ELR (cell line): ENCODE results near the gene LRRK1.

Source experiments
- DNase-seq: peaks from one replicate; pipeline ENCODE4 v3.0.0-alpha.2; 2015; ENCODE audit warnings: low read depth

The LRRK1 gene, protein sequence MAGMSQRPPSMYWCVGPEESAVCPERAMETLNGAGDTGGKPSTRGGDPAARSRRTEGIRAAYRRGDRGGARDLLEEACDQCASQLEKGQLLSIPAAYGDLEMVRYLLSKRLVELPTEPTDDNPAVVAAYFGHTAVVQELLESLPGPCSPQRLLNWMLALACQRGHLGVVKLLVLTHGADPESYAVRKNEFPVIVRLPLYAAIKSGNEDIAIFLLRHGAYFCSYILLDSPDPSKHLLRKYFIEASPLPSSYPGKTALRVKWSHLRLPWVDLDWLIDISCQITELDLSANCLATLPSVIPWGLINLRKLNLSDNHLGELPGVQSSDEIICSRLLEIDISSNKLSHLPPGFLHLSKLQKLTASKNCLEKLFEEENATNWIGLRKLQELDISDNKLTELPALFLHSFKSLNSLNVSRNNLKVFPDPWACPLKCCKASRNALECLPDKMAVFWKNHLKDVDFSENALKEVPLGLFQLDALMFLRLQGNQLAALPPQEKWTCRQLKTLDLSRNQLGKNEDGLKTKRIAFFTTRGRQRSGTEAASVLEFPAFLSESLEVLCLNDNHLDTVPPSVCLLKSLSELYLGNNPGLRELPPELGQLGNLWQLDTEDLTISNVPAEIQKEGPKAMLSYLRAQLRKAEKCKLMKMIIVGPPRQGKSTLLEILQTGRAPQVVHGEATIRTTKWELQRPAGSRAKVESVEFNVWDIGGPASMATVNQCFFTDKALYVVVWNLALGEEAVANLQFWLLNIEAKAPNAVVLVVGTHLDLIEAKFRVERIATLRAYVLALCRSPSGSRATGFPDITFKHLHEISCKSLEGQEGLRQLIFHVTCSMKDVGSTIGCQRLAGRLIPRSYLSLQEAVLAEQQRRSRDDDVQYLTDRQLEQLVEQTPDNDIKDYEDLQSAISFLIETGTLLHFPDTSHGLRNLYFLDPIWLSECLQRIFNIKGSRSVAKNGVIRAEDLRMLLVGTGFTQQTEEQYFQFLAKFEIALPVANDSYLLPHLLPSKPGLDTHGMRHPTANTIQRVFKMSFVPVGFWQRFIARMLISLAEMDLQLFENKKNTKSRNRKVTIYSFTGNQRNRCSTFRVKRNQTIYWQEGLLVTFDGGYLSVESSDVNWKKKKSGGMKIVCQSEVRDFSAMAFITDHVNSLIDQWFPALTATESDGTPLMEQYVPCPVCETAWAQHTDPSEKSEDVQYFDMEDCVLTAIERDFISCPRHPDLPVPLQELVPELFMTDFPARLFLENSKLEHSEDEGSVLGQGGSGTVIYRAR (N-terminal part only)

DNA sequence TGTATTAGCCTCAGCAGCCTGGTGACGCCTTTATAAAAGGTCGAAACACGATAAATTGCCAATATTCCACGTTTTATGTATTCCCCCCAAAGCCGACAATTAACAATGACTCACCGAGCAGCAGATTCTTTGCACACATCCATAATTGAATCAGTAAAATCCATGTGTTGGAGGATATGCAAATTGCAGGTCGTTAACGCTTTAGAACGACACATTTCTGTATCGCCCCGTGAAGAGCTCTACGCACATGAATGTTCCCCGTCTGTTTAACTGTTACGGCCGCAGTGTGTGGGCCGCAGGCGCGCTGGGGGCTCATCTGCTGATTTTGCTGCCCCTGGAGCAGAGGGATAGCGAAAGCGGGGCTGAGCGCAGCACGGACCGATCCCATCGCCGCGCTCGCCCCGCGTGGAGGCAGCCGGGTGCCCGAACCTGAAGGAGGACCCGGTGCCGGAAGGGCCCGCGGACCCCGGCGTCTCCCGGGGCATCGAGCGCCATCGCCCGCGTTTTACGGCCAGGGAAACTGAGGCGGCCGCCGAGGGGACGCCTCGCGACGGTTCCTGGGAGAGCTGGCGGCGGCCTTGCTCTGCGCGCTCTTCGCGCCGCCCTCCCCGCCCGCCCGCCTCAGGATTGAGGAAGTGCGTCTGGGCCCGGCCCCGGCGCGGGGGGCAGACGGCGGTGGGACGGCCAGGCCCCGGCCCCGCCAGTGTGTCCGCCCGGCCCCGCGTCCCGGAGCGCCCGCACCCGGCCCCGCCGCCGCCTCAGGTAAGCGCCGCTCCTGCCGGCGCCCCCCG, at the start of gene LRRK1:
Gene LRRK1 (plus strand): TSS at position 668 of the 791 bp plus-strand sequence. CDS start 5,276 bp downstream, outside the sequence.
- peak; percentile 61 for DNase-seq

DNA sequence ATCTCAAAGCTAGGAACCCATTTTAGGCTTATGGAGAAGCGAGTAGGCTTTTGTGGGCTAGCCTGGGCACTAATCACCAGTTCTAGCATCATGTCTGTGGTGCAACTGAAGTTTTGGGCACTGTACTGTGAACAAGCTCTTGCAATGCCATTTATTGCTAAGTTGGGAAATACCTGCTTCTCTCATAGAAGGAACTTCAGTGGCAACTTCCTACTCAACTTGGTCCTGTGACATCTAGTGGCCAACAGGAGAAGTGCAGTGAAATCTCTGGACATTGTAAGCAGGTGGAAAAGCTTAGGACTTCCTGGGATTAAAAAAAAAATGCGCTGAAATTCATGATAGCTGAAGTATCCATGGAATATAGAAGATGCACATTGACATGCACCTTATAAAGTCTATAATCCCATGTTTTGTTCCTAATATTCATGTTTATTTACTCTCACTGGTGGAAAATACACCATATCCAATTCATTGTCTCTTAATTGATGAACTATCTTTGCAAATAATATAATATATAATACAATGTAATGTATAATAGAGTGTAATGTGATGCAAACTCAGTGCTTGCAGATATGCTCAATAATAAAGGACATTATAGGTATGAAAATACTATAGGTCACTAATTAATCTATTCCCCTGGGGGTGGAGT, 46.0 kb upstream of the LRRK1 start:
- peak; percentile 85 for DNase-seq

DNA sequence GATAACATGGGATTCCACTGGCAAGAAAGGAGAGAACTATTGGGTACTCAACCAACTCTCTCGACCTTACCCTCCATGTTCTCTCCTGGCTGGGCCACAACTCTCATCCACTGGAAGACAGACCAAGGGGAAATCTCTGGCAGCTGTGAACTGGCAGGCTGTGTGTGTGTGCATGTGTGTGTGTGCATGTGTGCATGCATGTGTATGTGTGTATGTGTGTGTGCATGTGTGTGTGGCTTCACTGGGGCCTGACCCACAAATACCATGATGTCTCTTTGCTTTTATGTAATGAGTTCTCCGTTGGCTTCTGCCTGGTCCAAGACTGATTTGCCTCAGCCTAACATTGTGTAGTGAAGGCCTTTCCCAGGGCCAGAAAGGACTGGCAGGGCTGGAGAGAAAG, 43.7 kb upstream of the LRRK1 start:
- no peak for DNase-seq

DNA sequence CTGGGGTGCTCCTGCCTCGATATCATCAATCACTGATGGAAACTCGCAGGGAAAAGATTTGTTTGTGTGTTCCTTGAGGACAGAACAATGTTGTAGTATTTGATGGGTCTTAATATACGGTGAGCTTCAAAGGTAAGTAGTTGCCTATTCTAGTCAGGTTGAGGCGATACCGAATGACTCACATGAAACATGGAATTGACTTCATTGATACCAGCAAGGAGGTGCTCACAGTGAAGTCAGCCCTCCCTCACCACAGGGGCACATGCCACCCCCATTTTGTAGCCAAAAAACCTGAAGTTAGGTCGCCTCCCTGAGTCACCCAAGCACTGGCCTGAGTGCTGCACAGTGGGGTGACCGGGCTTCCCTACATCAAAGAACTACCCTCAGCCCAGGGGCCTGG, 43.2 kb upstream of the LRRK1 start:
- DNase-seq, result no peak

DNA sequence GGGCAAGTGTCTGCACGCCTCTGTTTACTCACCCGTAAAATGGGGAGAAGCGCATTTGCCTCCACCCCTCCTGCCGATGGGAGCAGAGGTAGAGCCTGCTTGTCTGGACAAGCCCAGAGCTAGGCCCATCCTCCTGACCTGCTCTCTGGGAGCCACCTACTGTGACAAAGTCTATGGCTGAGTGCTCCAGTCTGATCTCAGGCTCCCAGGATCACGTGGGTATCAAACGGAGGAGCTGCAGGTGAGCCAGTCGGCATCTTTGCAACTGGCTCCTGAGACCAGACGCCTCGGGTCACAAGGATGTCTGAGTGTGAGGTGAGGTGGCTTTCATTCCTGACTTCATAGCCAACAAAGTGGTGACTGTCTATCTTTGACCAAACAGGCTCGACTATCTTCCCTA, 41.6 kb upstream of the LRRK1 start:
- no peak for DNase-seq

DNA sequence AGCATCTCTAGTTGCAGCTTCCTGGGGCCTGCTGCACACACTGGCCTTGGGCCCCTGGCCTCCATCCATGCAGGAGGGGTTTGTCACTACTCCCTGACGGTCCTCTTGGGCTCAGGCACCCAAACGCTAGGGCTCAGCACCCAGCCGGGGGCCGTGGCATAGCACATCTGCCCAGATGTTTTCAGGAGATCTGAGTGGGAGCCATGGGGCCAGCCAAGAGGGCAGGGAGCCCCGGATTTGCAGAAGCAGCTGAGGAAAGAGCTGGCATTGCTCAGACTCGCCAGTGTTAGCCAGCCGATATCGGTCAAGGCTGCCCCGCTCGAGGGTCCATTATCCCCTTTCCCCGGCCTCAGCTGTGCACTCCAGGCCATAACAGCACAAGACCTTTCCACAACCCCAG, 41.0 kb upstream of the LRRK1 start:
- DNase-seq, result no peak

DNA sequence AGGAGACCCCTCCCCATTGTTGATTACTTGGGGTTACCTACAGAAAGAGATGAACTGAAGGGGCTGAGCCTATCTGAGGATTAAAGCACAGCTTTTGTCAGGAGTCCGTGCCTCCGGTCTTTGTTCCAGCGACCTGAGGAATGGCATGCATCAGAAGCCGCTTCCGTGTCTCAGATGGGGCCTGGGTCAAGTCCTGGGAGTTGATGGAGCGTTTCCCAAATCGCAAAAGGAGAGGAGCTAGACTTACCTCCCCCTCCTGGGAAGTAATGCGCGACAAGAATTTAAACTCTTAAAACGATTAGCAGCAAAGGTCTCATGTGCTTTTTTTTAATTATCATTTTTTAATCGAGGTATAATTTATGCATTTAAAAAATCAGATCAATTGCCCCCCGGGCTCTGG, 40.5 kb upstream of the LRRK1 start:
- no peak for DNase-seq

DNA sequence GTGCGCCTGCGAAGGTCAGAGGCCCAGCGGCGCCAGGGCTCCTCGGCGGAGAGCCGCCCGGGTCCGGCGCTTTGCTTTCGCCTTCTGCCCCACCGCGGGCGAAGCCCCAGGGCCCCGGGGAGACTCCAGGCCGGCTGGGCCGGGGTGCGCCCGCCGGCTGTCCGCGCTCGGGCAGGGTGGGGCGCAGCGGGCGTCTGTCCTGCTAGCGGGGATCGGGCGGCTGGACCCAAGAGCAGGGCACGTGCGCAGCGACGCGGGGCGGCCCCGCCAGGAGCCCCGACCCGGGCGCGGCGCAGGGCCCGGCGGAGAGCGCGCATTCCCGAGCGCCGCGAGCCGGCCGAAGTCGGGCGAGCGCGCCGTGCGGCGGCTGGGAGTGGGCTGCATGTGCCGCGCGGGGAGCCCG, 40.1 kb upstream of the LRRK1 start:
- DNase-seq, result peak; percentile 32

DNA sequence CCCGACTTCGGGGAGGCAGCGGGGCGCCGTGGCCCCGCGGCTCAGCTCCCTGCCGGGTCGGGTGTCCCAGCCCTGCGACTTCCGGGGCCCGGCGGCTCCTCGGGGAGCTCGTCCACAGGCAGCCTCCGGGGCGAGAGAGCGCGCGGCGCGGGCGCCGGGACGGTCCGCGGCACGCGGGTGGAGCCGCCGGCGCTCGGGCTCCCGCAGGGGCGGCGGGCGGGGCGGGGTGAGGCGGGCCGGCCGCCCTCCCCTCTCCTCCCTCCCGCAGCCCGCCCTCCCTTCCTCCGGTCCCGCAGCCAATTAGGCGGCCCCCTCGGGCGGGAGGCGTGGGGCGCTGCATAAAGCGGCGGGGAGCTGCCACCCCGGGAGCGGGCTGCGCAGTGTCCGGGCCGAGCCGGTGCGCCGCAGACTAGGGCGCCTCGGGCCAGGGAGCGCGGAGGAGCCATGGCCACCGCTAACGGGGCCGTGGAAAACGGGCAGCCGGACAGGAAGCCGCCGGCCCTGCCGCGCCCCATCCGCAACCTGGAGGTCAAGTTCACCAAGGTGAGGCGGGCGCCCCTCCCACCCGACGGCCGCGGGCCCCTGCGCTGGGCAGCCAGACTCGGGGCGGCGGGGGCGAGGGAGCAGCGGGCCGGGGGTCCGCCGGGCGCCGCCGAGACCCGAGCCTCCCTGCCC, 39.6 kb upstream of the LRRK1 start, which contains the start of gene ALDH1A3:
Gene ALDH1A3 (plus strand): TSS at position 368 of the 675 bp plus-strand sequence. CDS start 77 bp downstream, at position 445.
- DNase-seq, result peak; percentile 80

DNA sequence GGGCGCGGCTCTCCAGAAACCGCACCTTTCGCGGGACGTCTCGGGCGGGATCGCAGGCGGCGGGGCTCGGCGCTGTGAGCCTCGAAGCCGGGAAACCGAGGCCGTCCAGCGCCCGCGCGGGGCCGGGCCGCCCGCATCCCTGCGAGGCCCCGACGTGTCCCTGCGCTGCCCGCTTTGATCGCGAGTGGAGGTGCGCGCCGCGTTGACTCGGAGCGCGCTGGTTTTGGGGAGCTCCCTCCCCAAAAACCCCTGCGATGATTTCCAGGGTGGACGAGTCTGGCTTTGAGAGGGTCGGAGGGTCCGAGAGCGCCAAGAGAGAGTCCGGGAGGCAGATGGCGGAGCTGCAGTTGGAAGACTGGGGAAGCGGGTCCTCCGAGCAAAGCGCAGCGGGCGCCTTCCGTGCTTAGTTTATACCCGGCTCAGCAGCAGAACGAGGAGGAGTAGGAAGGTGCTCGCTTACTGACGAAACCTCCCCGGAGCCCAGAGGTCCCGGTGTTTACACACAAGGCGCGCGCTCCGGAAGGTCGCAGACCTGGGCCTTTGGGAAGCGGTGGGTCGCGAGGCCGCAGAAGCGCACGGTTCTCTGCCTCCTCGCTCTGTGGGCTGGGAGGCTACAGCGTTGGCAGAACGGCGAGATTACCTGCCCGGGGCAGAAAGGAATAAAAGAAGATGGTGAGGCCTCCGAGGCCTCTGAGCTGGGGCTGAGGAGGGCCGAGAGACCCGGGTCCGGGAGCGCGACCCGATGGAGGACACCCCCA, 38.8 kb upstream of the LRRK1 start:
- peak; percentile 46 for DNase-seq

DNA sequence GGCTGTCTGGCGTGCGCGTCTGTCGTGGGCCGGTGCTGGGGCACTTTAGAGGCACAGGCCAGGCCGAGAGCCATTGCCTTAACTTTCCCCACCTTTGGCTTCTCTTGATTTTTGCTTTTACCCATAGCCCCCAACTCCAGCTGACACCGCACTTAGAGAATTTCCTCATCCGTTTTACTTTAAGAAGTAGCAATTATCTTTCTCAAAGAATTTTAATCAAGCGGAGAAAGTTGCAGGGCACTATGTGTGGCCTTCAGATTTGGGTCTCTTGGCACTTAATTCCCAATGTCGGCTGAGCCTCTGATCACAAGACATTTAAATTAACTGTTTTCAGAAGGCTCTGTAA, 38.3 kb upstream of the LRRK1 start:
- DNase-seq, result no peak

DNA sequence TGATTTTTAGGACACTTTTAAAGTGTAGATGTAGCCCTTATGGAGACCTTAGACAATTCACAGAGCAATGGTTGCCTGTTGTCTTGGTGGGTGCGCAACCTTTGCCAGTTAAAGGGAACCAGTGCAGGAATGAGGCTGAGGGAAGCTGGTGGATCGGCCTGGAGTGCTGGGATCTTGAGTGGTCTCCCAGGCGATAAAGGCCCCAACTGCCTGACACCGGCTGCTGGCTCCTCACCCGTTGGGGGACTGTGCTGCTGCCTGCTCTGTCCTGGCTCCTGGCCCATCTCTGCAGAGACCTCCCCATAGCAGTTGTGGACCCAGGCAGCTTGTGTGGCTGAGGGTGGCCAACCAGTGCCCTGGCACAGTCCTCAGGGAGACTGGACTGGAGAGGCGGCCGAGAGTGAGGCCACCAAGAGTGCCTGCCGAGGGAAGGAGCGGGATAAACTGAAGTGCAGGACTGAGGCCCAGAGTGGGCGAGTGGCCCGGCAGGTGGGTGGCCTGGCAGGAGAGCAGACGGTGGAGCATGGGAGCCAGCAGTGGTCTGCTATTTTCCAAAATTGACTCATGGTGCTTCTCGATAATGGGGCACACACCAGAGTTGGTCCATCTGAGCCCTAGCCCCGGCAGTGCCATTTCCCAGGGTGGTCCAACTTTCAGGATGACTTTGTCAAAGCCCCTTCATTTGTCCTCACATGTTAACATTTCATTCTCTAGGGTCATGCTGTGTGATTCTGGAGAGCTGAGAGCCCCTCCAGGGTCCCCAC, 37.4 kb upstream of the LRRK1 start:
- DNase-seq, result no peak

DNA sequence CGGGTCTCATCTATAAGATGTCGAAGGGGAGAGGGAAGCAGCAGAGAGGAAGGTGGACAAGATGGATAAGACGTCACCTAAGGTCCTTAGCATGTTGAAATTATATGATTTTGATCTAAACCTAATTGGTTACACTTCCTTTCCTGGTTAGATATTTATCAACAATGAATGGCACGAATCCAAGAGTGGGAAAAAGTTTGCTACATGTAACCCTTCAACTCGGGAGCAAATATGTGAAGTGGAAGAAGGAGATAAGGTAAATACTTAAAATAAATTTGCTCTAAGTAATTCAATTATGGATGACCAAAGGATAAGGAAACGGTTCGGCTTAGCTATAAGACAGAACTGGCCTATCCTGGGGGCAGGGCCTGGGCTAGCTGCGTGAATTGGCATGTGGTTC, 34.0 kb upstream of the LRRK1 start:
- DNase-seq, result no peak

DNA sequence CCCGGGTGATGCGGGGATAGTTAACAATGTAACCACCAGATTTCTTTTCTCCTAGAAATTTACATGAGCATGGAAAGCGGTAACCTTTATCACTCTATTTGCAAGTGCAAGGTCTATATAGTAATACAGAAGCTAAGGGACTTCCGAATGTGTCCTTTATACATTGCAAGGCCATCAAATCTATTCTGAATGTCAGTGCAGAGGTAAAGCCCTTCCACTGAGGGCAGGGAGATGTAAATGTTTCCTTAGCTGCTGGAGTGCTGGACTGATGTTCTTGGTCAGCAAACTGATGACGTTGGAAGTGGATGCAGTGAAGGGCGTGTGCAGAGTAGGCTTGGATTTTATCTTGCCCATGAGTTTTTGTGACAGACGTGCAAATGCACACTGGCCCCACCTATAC, 33.3 kb upstream of the LRRK1 start:
- DNase-seq, result no peak

DNA sequence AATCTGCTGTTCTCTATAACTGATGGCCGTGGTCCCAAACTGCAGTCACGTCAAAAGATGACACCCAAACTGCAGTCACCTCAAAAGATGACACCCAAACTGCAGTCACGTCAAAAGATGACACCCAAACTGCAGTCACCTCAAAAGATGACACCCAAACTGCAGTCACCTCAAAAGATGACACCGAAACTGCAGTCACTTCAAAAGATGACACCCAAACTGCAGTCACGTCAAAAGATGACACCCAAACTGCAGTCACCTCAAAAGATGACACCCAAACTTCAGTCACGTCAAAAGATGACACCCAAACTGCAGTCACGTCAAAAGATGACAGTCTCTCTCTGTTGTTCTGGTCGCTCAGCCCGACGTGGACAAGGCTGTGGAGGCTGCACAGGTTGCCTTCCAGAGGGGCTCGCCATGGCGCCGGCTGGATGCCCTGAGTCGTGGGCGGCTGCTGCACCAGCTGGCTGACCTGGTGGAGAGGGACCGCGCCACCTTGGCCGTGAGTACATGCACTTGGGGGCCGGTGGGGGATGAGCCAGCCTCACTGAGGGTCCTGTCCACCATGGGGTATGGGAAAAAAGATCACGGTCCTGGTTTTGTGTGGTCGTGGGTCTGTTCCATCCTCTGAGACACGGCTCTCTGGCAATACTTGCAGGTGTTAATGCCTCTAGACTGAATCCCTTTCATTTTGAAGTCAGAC, 31.8 kb upstream of the LRRK1 start:
- no peak for DNase-seq

DNA sequence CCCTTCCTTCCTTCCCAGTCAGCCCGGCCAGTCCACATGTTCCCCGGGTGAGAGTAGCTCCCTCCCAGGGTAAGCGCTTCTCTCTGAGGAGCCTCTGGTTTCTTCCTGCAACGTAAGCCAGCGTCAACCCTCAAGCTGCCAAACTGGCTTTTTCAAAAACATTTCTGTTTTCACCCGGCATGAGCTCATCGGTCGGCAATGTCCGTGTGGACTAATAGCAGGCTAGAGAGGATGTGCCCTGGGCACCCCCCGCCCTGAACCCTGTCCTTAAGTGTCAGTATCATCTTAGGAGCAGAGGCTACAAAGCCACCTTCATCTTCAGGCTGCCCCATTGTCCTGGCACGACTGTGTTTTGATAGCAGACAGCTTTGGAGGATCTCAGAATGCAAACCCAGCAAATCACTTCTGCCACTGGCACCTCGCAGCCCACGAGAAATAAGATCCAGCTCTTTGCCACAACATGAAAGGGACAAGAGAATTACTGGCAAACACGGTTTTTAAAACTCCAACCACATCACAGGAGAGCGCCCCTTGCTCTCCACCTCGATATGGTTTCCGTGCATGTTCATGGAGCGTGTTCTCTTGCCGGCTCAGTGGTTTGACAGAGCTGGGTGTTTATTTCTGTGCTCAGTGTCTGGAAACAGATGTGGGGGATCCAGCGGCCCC, 29.6 kb upstream of the LRRK1 start:
- peak; percentile 85 for DNase-seq

DNA sequence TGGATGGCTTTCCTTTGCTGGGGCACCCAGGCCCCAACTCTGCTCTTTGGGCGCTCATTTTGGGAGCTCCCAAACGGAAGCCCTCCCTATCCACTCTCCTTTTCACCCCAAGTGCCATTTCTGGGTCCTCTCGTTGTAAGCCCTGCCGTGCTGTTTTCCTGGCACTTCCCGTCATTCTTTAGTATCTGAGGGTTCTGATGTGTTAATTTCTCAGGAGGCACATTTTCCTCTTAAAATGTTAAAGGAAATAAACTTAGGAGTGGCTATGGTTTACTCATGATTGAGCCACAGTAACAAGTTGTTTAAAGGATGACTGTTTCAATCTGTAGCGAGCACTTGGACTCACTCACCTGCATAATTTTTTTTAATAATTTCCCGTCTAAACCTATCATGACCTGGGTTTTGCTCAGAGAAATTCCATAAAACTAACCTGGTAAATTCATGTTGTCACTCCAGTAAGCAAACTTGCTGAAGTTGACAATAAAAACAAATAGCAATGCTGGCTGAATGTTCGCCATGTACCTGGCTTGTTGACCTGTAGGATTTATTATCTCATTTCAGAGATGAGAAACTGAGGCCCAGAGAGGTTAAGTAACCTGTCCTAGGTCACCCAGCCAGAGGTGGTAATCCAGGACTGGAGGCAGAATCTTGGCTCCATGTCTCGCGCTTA, 29.0 kb upstream of the LRRK1 start:
- no peak for DNase-seq
